ENCODE results near the gene KLHL17. TPM values are rescaled to one million over a fixed set of nuclear protein-coding genes. Genes with fewer than 3 reads are reported as not detected.

The KLHL17 gene
- total and polyA plus RNA-seq, 9 of the 15 experiments (the other 6 are each of a cell fraction or from before 2014, with no cell fraction given): 0.14 to 84.8 (median 13.0) TPM

DNA sequence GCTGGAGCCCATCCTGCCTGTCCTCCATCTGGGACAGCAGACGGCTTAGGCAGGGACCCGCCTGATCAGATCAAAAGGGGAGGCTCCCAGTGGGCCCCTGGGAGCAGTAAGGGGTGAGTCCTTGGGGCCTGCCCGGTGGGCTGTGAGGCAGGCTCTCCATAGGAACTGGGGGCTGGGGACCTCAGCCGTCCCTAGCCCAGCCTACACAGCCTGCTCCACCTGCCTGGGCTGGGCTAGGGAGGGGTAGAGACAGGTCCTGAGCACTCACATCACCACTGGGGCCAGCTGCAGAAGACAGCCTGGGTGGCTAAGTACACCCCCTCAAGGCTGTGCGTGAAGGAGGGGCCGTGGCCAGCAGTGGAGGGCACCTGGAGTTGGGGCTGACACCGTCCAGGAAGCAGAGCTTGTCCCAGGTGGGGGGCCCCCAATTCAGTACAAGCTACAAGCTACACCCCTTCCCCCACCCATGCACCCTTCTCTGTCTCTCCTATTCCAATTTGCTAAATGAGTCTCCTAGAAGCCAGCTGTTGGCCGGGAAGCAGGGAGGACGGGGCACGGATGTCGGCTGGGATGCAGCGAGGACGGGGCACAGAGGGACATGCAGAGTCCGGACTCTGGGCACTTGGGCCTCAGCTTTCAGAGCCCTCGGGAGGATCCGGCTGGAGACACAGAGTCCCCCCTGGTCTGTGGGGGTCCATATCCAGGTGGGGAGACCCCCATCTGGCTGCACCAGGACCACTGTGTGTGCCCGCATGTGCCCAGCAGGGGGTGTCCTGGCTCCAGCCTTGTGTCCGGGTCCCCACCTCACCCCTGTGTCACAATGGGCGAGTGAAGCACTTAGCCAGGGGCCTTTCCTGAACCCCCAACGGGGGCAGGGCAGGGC lies 54.7 kb downstream of the KLHL17 start:
- ATAC-seq: no peak
- no peak overlapping the region for H3K27ac ChIP-seq (ENCODE audit: extremely low read depth, low read depth, low read length)
- H3K27me3 ChIP-seq (ENCODE audit: control insufficient read depth in 2 of 2, insufficient read depth in 2 of 2, low read length in 2 of 2): no peaks in the 10 kb centered on the region
- no peaks in the 10 kb centered on the region for H4K20me1 ChIP-seq (replicated peaks; ENCODE audit: control insufficient read depth, insufficient read depth, low read length)
- no peaks in the 10 kb centered on the region for H3K9me1 ChIP-seq (ENCODE audit: control insufficient read depth, insufficient read depth, low read length)
- H3K36me3 ChIP-seq (ENCODE audit: control insufficient read depth, insufficient read depth, low read length): no peaks in the 10 kb centered on the region
- 74% methylated on average over 20 of the region's 20 CpGs for WGBS (ENCODE audit: insufficient coverage, low coverage, missing lambda C conversion rate)
- peaks cover 12 to 40% of the 10 kb centered on the region in 2 experiments for H3K4me1 ChIP-seq (replicated peaks in 1 of 2; ENCODE audit: control insufficient read depth in 2 of 2, insufficient read depth in 2 of 2, low read length in 2 of 2)
- peaks cover under 1% of the 10 kb centered on the region; the same call in 1 of the 3 replicates for H3K79me2 ChIP-seq (ENCODE audit: control insufficient read depth, insufficient read depth, low read length)
- ChIA-PET CTCF (ENCODE audit: low intra/inter-chr PET ratio) (no interaction called here), POLR2A (interaction anchor here (0.5 to 2.3 kb wide), 2 partner anchors 10 to 721 kb away, joined by 3 to 9 read pairs; no protein-coding TSS in a partner anchor)
- BruUV-seq (replicated peaks): no TSS peak
- TF ChIP-seq ZBTB9 (CRISPR knock-in tag; IDR thresholded peaks at IDR 0.05) (no peak), CTCF (IDR thresholded peaks at IDR 0.05 in 2 of 3, conservative IDR thresholded peaks at IDR 0.05 in 1 of 3; ENCODE audit: insufficient read depth in 2 of 3, low read depth in 1 of 3, low read length in 3 of 3) (peak; percentile 33 to 49 (median 43); a peak in 2 of 6 replicates), ZBTB7A (IDR thresholded peaks at IDR 0.05; ENCODE audit: borderline replicate concordance, control insufficient read depth, low read depth, low read length) (peak; percentile 72; the same call in 1 of the 2 replicates), RB1 (IDR thresholded peaks at IDR 0.05; ENCODE audit: low read depth) (0 out of 2 replicates have a peak, but pooled peaks have one; percentile 18), TRIM24 (IDR thresholded peaks at IDR 0.05) (no peak), ARID4B (CRISPR knock-in tag; IDR thresholded peaks at IDR 0.05) (0 out of 2 replicates have a peak, but pooled peaks have one; percentile 32), RAD21 (CRISPR knock-in tag; conservative IDR thresholded peaks at IDR 0.05 in 1 of 2, IDR thresholded peaks at IDR 0.05 in 1 of 2) (peak in 1 of 2 experiments; percentile 51; a peak in 2 of 4 replicates)
- no peak for FAIRE-seq
- intact Hi-C loops (cut with micrococcal nuclease): no loop called here
- in situ Hi-C loops (cut with MboI): no loop called here
- H3K4me3 ChIP-seq: no peak overlapping the region
- H2AFZ ChIP-seq (ENCODE audit: low read depth, low read length): no peak overlapping the region
- no peak for DNase-seq (ENCODE audit: extremely low read depth in 1 of 4, low spot score in 3 of 4)
- H3K9ac ChIP-seq (ENCODE audit: insufficient read depth in 1 of 2, low read depth in 2 of 2, low read length in 2 of 2): peak overlapping the region in 1 of 2 experiments; percentile 31; a peak in 2 of 4 replicates
- H3K9me3 ChIP-seq (replicated peaks; ENCODE audit: control insufficient read depth, insufficient read depth, low read depth, low read length): no peaks in the 10 kb centered on the region
- H3K4me2 ChIP-seq (ENCODE audit: insufficient read depth, low read length): no peak overlapping the region
